ENCODE results near the gene ZNF652.

Gene ZNF652

DNA sequence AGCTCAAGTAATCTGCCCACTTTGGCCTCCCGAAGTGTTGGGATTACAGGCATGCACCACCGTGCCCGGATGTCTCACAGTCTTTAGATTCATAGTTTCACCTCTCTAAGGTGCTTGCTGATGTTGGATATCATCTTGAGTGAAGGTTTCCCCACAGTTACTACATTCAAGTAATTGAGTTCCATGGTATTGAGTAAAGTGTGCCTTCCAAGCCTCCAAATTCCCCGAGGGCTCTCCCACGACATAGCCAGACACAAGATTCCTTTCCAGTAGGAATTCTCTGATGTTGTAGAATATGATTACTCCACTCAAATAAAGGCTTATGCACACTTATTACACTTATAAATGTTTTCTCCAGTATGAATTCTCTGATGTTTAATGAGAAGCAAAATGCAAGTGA, 16.3 kb upstream of the ZNF652 start:
- no peak overlapping the region for H2AFZ ChIP-seq (ENCODE audit: low read length)
- no peaks in the 10 kb centered on the region for H4K20me1 ChIP-seq (ENCODE audit: insufficient read depth, low read length)
- H3K9me3 ChIP-seq (replicated peaks; ENCODE audit: insufficient read depth, low read length): no peaks in the 10 kb centered on the region
- no peaks in the 10 kb centered on the region for H3K4me1 ChIP-seq (ENCODE audit: low read length)
- H3K36me3 ChIP-seq (replicated peaks; ENCODE audit: insufficient read depth, low read length): no peaks in the 10 kb centered on the region
- no peak overlapping the region for H3K9ac ChIP-seq (ENCODE audit: low read length)
- no peaks in the 10 kb centered on the region for H3K9me2 ChIP-seq (replicated peaks; ENCODE audit: insufficient read depth, low read length)
- H3K4me2 ChIP-seq (ENCODE audit: low read depth, low read length): no peak overlapping the region
- no peaks in the 10 kb centered on the region for H3F3A ChIP-seq (ENCODE audit: insufficient read depth, low read length)
- no peak for TF ChIP-seq EZH2 (optimal IDR thresholded peaks at IDR 0.05; ENCODE audit: low read depth, low read length)
- no peak for TF ChIP-seq EZH2phosphoT487 (IDR thresholded peaks at IDR 0.05; ENCODE audit: low read length)
- TF ChIP-seq, protein P1, sequence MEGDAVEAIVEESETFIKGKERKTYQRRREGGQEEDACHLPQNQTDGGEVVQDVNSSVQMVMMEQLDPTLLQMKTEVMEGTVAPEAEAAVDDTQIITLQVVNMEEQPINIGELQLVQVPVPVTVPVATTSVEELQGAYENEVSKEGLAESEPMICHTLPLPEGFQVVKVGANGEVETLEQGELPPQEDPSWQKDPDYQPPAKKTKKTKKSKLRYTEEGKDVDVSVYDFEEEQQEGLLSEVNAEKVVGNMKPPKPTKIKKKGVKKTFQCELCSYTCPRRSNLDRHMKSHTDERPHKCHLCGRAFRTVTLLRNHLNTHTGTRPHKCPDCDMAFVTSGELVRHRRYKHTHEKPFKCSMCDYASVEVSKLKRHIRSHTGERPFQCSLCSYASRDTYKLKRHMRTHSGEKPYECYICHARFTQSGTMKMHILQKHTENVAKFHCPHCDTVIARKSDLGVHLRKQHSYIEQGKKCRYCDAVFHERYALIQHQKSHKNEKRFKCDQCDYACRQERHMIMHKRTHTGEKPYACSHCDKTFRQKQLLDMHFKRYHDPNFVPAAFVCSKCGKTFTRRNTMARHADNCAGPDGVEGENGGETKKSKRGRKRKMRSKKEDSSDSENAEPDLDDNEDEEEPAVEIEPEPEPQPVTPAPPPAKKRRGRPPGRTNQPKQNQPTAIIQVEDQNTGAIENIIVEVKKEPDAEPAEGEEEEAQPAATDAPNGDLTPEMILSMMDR (IDR thresholded peaks at IDR 0.05; ENCODE audit: low read length): no peak
- no peak overlapping the region for H3K27ac ChIP-seq (ENCODE audit: low read length)
- H3K27me3 ChIP-seq (replicated peaks; ENCODE audit: insufficient read depth, low read length): no peaks in the 10 kb centered on the region
- no peak overlapping the region for H3K4me3 ChIP-seq (ENCODE audit: low read length)
- DNase-seq: no peak
- H3K79me2 ChIP-seq (ENCODE audit: low read length): no peaks in the 10 kb centered on the region

DNA sequence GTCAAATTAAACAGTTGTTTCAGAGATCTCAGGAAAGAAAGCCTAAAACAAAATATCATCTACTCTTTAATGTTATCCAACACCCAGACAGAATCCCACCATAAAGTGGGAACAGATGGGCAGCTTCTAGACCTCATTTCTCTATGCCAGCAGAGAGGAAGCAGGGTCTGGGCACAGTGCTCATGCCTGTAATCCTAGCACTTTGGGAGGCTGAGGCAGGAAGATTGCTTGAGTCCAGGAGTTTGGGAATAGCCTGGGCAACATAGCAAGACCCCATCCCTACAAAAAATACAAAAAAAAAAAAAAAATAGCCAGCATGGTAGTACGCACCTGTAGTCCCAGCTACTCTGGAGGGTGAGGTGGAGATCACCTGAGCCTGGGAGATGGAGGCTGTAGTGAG, 13.5 kb upstream of the ZNF652 start:
- H3F3A ChIP-seq (ENCODE audit: insufficient read depth, low read length): no peaks in the 10 kb centered on the region
- no peak for DNase-seq
- TF ChIP-seq, protein P1 (IDR thresholded peaks at IDR 0.05; ENCODE audit: low read length): no peak
- TF ChIP-seq EZH2phosphoT487 (IDR thresholded peaks at IDR 0.05; ENCODE audit: low read length) (no peak), EZH2 (optimal IDR thresholded peaks at IDR 0.05; ENCODE audit: low read depth, low read length) (no peak)

DNA sequence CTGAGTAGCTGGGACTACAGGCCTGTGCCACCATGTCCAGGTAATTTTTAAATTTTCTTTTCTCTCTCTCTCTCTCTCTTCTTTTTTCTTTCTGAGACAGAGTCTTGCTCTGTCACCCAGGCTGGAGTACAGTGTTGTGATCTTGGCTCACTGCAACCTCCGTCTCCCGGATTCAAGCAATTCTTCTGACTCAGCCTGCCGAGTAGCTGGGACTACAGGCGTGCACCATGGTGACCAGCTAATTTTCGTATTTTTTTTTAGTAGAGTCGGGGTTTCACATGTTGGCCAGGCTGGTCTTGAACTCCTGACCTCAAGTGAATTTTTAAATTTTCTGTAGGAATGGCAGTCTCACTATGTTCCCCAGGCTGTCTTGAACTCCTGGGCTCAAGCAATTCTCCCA, 11.1 kb upstream of the ZNF652 start:
- Histone ChIP-seq H4K20me1 (ENCODE audit: insufficient read depth, low read length) (no peaks in the 10 kb centered on the region), H3K4me1 (ENCODE audit: low read length) (no peaks in the 10 kb centered on the region), H3K9me2 (replicated peaks; ENCODE audit: insufficient read depth, low read length) (no peaks in the 10 kb centered on the region), H3K27ac (ENCODE audit: low read length) (no peak overlapping the region), H3F3A (ENCODE audit: insufficient read depth, low read length) (no peaks in the 10 kb centered on the region), H3K9ac (ENCODE audit: low read length) (no peak overlapping the region), H2AFZ (ENCODE audit: low read length) (no peak overlapping the region), H3K4me2 (ENCODE audit: low read depth, low read length) (no peak overlapping the region), H3K4me3 (ENCODE audit: low read length) (no peak overlapping the region), H3K27me3 (replicated peaks; ENCODE audit: insufficient read depth, low read length) (no peaks in the 10 kb centered on the region), H3K9me3 (replicated peaks; ENCODE audit: insufficient read depth, low read length) (no peaks in the 10 kb centered on the region), H3K79me2 (ENCODE audit: low read length) (no peaks in the 10 kb centered on the region), H3K36me3 (replicated peaks; ENCODE audit: insufficient read depth, low read length) (no peaks in the 10 kb centered on the region)
- TF ChIP-seq EZH2 (optimal IDR thresholded peaks at IDR 0.05; ENCODE audit: low read depth, low read length) (no peak), EZH2phosphoT487 (IDR thresholded peaks at IDR 0.05; ENCODE audit: low read length) (no peak)
- TF ChIP-seq, protein P1 (IDR thresholded peaks at IDR 0.05; ENCODE audit: low read length): no peak
- DNase-seq: no peak

More for the DNA sequence above, 13.5 kb upstream of the ZNF652 start:
- no peak overlapping the region for H3K27ac ChIP-seq (ENCODE audit: low read length)
- no peak overlapping the region for H3K4me2 ChIP-seq (ENCODE audit: low read depth, low read length)
- no peaks in the 10 kb centered on the region for H3K79me2 ChIP-seq (ENCODE audit: low read length)
- no peaks in the 10 kb centered on the region for H4K20me1 ChIP-seq (ENCODE audit: insufficient read depth, low read length)
- H3K36me3 ChIP-seq (replicated peaks; ENCODE audit: insufficient read depth, low read length): no peaks in the 10 kb centered on the region
- no peaks in the 10 kb centered on the region for H3K9me2 ChIP-seq (replicated peaks; ENCODE audit: insufficient read depth, low read length)
- H3K4me3 ChIP-seq (ENCODE audit: low read length): no peak overlapping the region
- no peaks in the 10 kb centered on the region for H3K9me3 ChIP-seq (replicated peaks; ENCODE audit: insufficient read depth, low read length)
- no peak overlapping the region for H2AFZ ChIP-seq (ENCODE audit: low read length)
- no peak overlapping the region for H3K9ac ChIP-seq (ENCODE audit: low read length)
- H3K27me3 ChIP-seq (replicated peaks; ENCODE audit: insufficient read depth, low read length): no peaks in the 10 kb centered on the region
- no peaks in the 10 kb centered on the region for H3K4me1 ChIP-seq (ENCODE audit: low read length)
